B cell (primary cell): ENCODE data around the gene ADGRD1. TPM values are rescaled to one million over a fixed set of nuclear protein-coding genes. Genes with fewer than 3 reads are reported as not detected.

Experiments
- ATAC-seq: fragments of 200-7000 bp; cut with Tn5 transposase; one replicate; pipeline ENCODE4 v1.10.0; 2021; ENCODE audit warnings: low read depth, mild to moderate bottlenecking, moderate number of reproducible peaks, moderate library complexity
- CTCF ChIA-PET: fragments of 350-600 bp; sonication (Branson Sonifier 250); formaldehyde crosslinking; loops from one replicate; lab custom pipeline; 2021; ENCODE audit warnings: antibody characterized with exemption, inconsistent platforms; lab: Charles Lee
- POLR2A ChIA-PET: fragments of 350-600 bp; sonication (Branson Sonifier 250); formaldehyde crosslinking; loops from one replicate; lab custom pipeline; 2021; ENCODE audit warnings: antibody characterized with exemption; lab: Charles Lee
- DNase-seq: peaks from one replicate; pipeline ENCODE4 v3.0.0; 2013
- H2AFZ ChIP-seq: 2 replicates; pipeline ENCODE4 v1.6.1; 2012; ENCODE audit warnings: mild to moderate bottlenecking, low read depth, low read length; ENCODE audit not compliant: insufficient read depth, poor library complexity, severe bottlenecking
- H3K27ac ChIP-seq, 2 donors: 1 replicate in 1 of 2; 2 replicates in 1 of 2; pipeline ENCODE4 v1.5.1; 2012 to 2013; ENCODE audit warnings: low read length in 2 of 2, mild to moderate bottlenecking in 2 of 2, moderate library complexity in 1 of 2
- H3K27me3 ChIP-seq, 4 experiments: fragments of 200-600 bp in 1 of 4; sonication (generic) in 1 of 4; replicated peaks in 1 of 4; 1 replicate in 2 of 4; 2 replicates in 2 of 4; pipeline versions ENCODE4 v1.6.1 to v1.7.0; 2013 to 2016; ENCODE audit warnings: low read length in 3 of 4, mild to moderate bottlenecking in 2 of 4, mixed read lengths in 1 of 4, moderate library complexity in 1 of 4; ENCODE audit not compliant: insufficient read depth in 4 of 4, control insufficient read depth in 3 of 4; ENCODE audit errors: control extremely low read depth in 1 of 4
- H3K36me3 ChIP-seq, 2 experiments: replicated peaks in 1 of 2; 1 replicate in 1 of 2; 2 replicates in 1 of 2; pipeline versions ENCODE4 v1.6.1 to v1.7.1; 2013; ENCODE audit warnings: low read length in 1 of 2; ENCODE audit not compliant: insufficient read depth in 2 of 2, control insufficient read depth in 1 of 2; ENCODE audit errors: control extremely low read depth in 1 of 2, extremely low read depth in 1 of 2
- H3K4me1 ChIP-seq, 2 donors: fragments of 200-600 bp in 1 of 2; sonication (generic) in 1 of 2; 1 replicate in 1 of 2; 2 replicates in 1 of 2; pipeline versions ENCODE4 v1.5.1 to v1.6.1; 2013 to 2017; ENCODE audit warnings: low read length in 2 of 2; ENCODE audit not compliant: control insufficient read depth in 2 of 2, insufficient read depth in 2 of 2
- H3K4me2 ChIP-seq: replicated peaks from 2 replicates; pipeline ENCODE3; 2012; ENCODE audit warnings: mild to moderate bottlenecking, low read depth, low read length; ENCODE audit not compliant: poor library complexity, severe bottlenecking
- H3K4me3 ChIP-seq, 5 experiments: fragments of 200-600 bp in 1 of 5; sonication (generic) in 1 of 5; 1 replicate in 3 of 5; 2 replicates in 2 of 5; pipeline versions ENCODE4 v1.5.1 to v1.7.0; 2011 to 2016; ENCODE audit warnings: low read length in 4 of 5, mild to moderate bottlenecking in 4 of 5, low read depth in 2 of 5, control low read depth in 1 of 5, moderate library complexity in 1 of 5; ENCODE audit not compliant: insufficient read depth in 1 of 5; ENCODE audit errors: control extremely low read depth in 1 of 5, extremely low read depth in 1 of 5
- H3K79me2 ChIP-seq: fragments of 200-600 bp; sonication (generic); one replicate; pipeline ENCODE4 v1.6.0; 2016; ENCODE audit warnings: low read length; ENCODE audit not compliant: control insufficient read depth, insufficient read depth
- H3K9ac ChIP-seq: fragments of 200-600 bp; sonication (generic); 2 replicates; pipeline ENCODE4 v1.6.1; 2017; ENCODE audit warnings: mild to moderate bottlenecking, low read length, moderate library complexity
- H3K9me3 ChIP-seq, 3 donors: one replicate each; pipeline versions ENCODE4 v1.6.1 to v1.7.1; 2013; ENCODE audit warnings: low read length in 2 of 3; ENCODE audit not compliant: control insufficient read depth in 2 of 3, insufficient read depth in 1 of 3; ENCODE audit errors: control extremely low read depth in 1 of 3
- H4K20me1 ChIP-seq: 2 replicates; pipeline ENCODE4 v1.6.0; 2012; ENCODE audit warnings: mild to moderate bottlenecking, low read length; ENCODE audit not compliant: insufficient read depth, control insufficient read depth, poor library complexity, severe bottlenecking
- H3K27ac Mint-ChIP-seq: one replicate; pipeline ENCODE4 v1.8.0; 2021; ENCODE audit warnings: mixed read lengths
- H3K27me3 Mint-ChIP-seq: one replicate; pipeline ENCODE4 v1.8.0; 2021; ENCODE audit warnings: mixed read lengths
- H3K4me1 Mint-ChIP-seq: one replicate; pipeline ENCODE4 v1.8.0; 2021; ENCODE audit warnings: mixed read lengths
- H3K4me3 Mint-ChIP-seq: one replicate; pipeline ENCODE4 v1.8.0; 2021; ENCODE audit warnings: mixed read lengths
- H3K9me3 Mint-ChIP-seq: one replicate; pipeline ENCODE4 v1.8.0; 2022; ENCODE audit warnings: mixed read lengths; ENCODE audit not compliant: insufficient read depth
- EZH2 ChIP-seq: IDR thresholded peaks from 2 replicates; pipeline ENCODE4 v1.6.1; 2012; ENCODE audit warnings: borderline replicate concordance, low read depth, mild to moderate bottlenecking, moderate library complexity, low read length; ENCODE audit not compliant: insufficient read depth, poor library complexity, severe bottlenecking
- WGBS: methylation state at CpG from one replicate; pipeline ENCODE4 v1.1.5; 2013; ENCODE audit warnings: missing lambda C conversion rate; ENCODE audit not compliant: insufficient coverage; 5-methylcytosine and 5-hydroxymethylcytosine counted together
- intact Hi-C: fragments of 100-400 bp; cut with micrococcal nuclease; formaldehyde crosslinking; loops from one replicate; pipeline ENCODE4 v1.10.0; 2022
- polyA plus RNA-seq: library from polyadenylated mRNA; depleted of rRNA; stranded (reverse); fragments of >200 nt; gene quantifications from 2 replicates; pipeline ENCODE4 v1.2.3, GENCODE V29; 2012
- total RNA-seq, 2 donors: library from RNA; stranded (reverse); fragments of 120-200 nt in 1 of 2; gene quantifications; 1 replicate in 1 of 2; 2 replicates in 1 of 2; pipeline versions ENCODE4 v1.2.3 to v1.2.4, GENCODE V29; 2013 to 2022
- TF ChIP-seq, protein P1 (sequence below): fragments of 200-600 bp; IDR thresholded peaks from one replicate; pipeline ENCODE4 v1.8.0; 2022; ENCODE audit warnings: antibody characterized with exemption, mild to moderate bottlenecking

Gene ADGRD1
- total and polyA plus RNA-seq, 2 donors (not counting 1 experiment from before 2014, with no cell fraction given) = 1.1 to 2.2 TPM

DNA sequence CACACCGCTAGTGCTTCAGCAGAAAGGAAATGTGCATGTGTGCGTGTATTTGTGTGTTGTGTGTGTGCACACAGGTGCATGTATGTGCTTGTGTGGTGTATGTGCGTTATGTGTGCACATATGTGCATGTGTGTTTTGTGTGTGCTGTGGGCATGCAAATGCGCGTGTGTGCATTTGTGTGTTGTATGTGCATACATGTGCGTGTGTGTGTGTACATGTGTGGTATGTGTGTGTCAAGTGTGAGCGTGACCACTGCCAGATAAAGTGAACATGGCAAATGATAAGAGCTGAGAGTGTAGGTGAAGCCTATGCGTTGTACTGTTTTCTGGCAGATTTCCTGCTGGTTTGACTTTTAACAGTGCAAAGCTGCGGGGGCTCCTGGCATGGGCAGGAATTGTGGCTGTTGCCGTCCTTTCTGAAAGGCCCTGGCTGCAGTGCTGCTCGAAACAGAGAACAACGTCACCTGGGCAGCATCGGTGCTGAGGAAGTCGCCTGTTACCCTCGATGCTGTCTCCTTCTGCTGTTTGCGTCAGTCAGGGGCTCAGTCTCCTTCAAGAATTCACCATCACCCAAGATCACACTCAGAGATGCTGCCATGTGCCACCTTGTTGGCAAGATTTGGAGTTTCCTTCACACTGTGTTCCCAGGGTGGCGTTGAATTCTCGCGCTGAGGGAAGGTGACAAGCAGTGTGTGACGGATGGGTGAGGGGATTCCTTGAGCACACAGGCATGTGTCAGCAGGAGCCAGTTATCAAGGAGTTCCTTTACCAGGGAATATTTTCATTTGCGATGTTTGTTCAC, 56.1 kb downstream of the ADGRD1 start:
- POLR2A ChIA-PET = no interaction called here
- no peak for TF ChIP-seq EZH2
- TF ChIP-seq, protein P1, sequence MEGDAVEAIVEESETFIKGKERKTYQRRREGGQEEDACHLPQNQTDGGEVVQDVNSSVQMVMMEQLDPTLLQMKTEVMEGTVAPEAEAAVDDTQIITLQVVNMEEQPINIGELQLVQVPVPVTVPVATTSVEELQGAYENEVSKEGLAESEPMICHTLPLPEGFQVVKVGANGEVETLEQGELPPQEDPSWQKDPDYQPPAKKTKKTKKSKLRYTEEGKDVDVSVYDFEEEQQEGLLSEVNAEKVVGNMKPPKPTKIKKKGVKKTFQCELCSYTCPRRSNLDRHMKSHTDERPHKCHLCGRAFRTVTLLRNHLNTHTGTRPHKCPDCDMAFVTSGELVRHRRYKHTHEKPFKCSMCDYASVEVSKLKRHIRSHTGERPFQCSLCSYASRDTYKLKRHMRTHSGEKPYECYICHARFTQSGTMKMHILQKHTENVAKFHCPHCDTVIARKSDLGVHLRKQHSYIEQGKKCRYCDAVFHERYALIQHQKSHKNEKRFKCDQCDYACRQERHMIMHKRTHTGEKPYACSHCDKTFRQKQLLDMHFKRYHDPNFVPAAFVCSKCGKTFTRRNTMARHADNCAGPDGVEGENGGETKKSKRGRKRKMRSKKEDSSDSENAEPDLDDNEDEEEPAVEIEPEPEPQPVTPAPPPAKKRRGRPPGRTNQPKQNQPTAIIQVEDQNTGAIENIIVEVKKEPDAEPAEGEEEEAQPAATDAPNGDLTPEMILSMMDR = no peak
- no peaks in the 10 kb centered on the region for H4K20me1 ChIP-seq
- intact Hi-C loops = no loop called here
- Mint-ChIP-seq H3K4me3 (no peak overlapping the region), H3K27ac (no peak overlapping the region), H3K9me3 (no peaks in the 10 kb centered on the region), H3K27me3 (peaks cover 12% of the 10 kb centered on the region), H3K4me1 (peaks cover 4% of the 10 kb centered on the region)
- H3K36me3 ChIP-seq = no peaks in the 10 kb centered on the region
- H3K4me2 ChIP-seq = no peak overlapping the region
- H3K27ac ChIP-seq = no peak overlapping the region
- CTCF ChIA-PET = no interaction called here
- DNase-seq = no peak
- no peaks in the 10 kb centered on the region for H3K4me1 ChIP-seq
- H3K9ac ChIP-seq = no peak overlapping the region
- ATAC-seq = no peak
- H2AFZ ChIP-seq = no peak overlapping the region
- WGBS = 87% methylated on average over 20 of the region's 21 CpGs
- no peaks in the 10 kb centered on the region for H3K79me2 ChIP-seq
- H3K27me3 ChIP-seq = peaks cover 0 to 2% (median 0%) of the 10 kb centered on the region in 4 experiments
- H3K4me3 ChIP-seq = no peak overlapping the region
- H3K9me3 ChIP-seq = peaks cover 0 to 4% (median 0%) of the 10 kb centered on the region in 3 donors

DNA sequence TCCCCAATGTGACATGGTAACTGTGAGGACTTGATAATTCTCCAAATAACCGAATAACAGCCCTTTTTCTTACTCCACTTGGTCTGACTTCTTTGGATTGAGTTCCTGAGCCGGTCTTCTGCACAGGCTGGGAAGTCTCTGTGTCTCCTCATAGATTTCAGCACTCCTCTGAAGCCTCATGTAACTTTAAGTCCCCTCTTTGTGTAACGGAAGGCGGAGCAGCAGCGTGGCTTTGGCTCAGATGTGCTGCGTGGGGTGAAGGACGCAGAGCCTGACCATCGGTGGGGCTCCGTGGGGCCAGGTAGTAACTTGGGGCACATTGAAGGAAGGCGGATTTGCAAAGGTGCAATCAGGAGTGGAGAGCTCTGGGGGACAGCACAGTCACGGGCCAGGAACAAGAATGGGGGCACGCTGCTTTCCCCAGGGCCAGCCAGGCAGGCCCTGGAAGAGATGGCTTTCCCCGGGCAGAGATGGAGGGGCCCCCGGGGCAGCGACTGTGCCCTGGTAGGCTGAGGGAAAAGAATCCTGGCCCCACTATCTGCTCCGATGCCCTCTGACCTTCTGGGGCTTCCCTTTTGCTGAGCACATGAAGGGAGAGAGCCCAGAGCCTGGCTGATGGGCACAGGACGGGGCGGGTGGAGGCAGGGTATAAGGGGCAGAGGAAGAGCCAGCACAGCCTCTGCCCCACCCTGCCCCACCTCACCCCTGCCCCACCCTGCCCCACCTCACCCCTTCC, 56.9 kb downstream of the ADGRD1 start:
- intact Hi-C loops = no loop called here
- Histone ChIP-seq H3K9me3 (peaks cover 0 to 4% (median 0%) of the 10 kb centered on the region in 3 donors), H3K36me3 (no peaks in the 10 kb centered on the region), H3K4me1 (no peaks in the 10 kb centered on the region), H3K4me2 (no peak overlapping the region), H3K4me3 (no peak overlapping the region), H3K27ac (no peak overlapping the region), H4K20me1 (no peaks in the 10 kb centered on the region), H3K27me3 (no peaks in the 10 kb centered on the region), H2AFZ (no peak overlapping the region), H3K79me2 (no peaks in the 10 kb centered on the region), H3K9ac (no peak overlapping the region)
- ChIA-PET CTCF (no interaction called here), POLR2A (no interaction called here)
- ATAC-seq (no peak), DNase-seq (no peak)
- TF ChIP-seq, protein P1 = no peak
- no peak for TF ChIP-seq EZH2
- WGBS = 90% methylated on average over 16 of the region's 18 CpGs
- Mint-ChIP-seq H3K4me3 (no peak overlapping the region), H3K27ac (no peak overlapping the region), H3K27me3 (peaks cover 12% of the 10 kb centered on the region), H3K4me1 (peaks cover 4% of the 10 kb centered on the region), H3K9me3 (no peaks in the 10 kb centered on the region)
